ENCODE results near the gene GPHB5. TPM values are rescaled to one million over a fixed set of nuclear protein-coding genes. Genes with fewer than 3 reads are reported as not detected.
"Not testable (repeated sequence)": the region's sequence is repeated elsewhere in the genome, so short reads cannot be mapped to it uniquely, and the experiment has no call there.

The GPHB5 gene
- polyA plus RNA-seq, 1 experiment: not detected

- no peak overlapping the region for H3K27ac ChIP-seq (ENCODE audit: low read depth, low read length)
- DNase-seq (ENCODE audit: low read depth, low spot score): no peak
- CTCF ChIA-PET: interaction anchor here (0.6 kb wide), 1 partner anchor 79 kb away, joined by 6 read pairs; no protein-coding TSS in a partner anchor
- H3K27me3 ChIP-seq (ENCODE audit: control insufficient read depth, insufficient read depth, low read length): no peaks in the 10 kb centered on the region
- POLR2A ChIA-PET: no interaction called here
- TF ChIP-seq CTCF (IDR thresholded peaks at IDR 0.05; ENCODE audit: low read depth, low read length): no peak
- H3K4me3 ChIP-seq (ENCODE audit: low read depth, low read length): no peak overlapping the region
- no peaks in the 10 kb centered on the region for H3K9me3 ChIP-seq (ENCODE audit: control insufficient read depth, insufficient read depth, low read length)
Observed at GRCh38 chr14:63326840-63327239, 8.1 kb upstream of the GPHB5 start.

- Histone ChIP-seq H3K27me3 (ENCODE audit: control insufficient read depth, insufficient read depth, low read length) (no peaks in the 10 kb centered on the region), H3K9me3 (ENCODE audit: control insufficient read depth, insufficient read depth, low read length) (no peaks in the 10 kb centered on the region; the same call in 1 of the 2 replicates), H3K4me3 (ENCODE audit: low read depth, low read length) (no peak overlapping the region), H3K27ac (ENCODE audit: low read depth, low read length) (no peak overlapping the region)
- POLR2A ChIA-PET: no interaction called here
- CTCF ChIA-PET: interaction anchor here (1.7 kb wide), 1 partner anchor 14 kb away, joined by 4 read pairs; no protein-coding TSS in a partner anchor
- TF ChIP-seq CTCF (IDR thresholded peaks at IDR 0.05; ENCODE audit: low read depth, low read length): no peak
- DNase-seq (ENCODE audit: low read depth, low spot score): no peak
Observed at GRCh38 chr14:63322897-63323573, 4.3 kb upstream of the GPHB5 start.

- Histone ChIP-seq H3K9me3 (ENCODE audit: control insufficient read depth, insufficient read depth, low read length) (no peaks in the 10 kb centered on the region; the same call in none of the 2 replicates), H3K27ac (ENCODE audit: low read depth, low read length) (no peak overlapping the region), H3K4me3 (ENCODE audit: low read depth, low read length) (no peak overlapping the region), H3K27me3 (ENCODE audit: control insufficient read depth, insufficient read depth, low read length) (no peaks in the 10 kb centered on the region)
- ChIA-PET CTCF (interaction anchor here (1.7 kb wide), 1 partner anchor 13 kb away, joined by 4 read pairs; no protein-coding TSS in a partner anchor), POLR2A (no interaction called here)
- TF ChIP-seq CTCF (IDR thresholded peaks at IDR 0.05; ENCODE audit: low read depth, low read length): no peak
- DNase-seq (ENCODE audit: low read depth, low spot score): no peak
Observed at GRCh38 chr14:63322472-63322871, 3.7 kb upstream of the GPHB5 start.

GRCh38 chr14:63308723-63309317 is 9.9 kb downstream of the GPHB5 start:
- no peak overlapping the region for H3K4me3 ChIP-seq (ENCODE audit: low read depth, low read length)
- H3K9me3 ChIP-seq (ENCODE audit: control insufficient read depth, insufficient read depth, low read length): no peaks in the 10 kb centered on the region; the same call in 1 of the 2 replicates
- POLR2A ChIA-PET: no interaction called here
- CTCF ChIA-PET: interaction anchor here (0.7 to 1.9 kb wide), 5 partner anchors 15 to 1146 kb away, joined by 3 to 6 read pairs (median 3); no protein-coding TSS in a partner anchor
- peak; percentile 71 for TF ChIP-seq CTCF (IDR thresholded peaks at IDR 0.05; ENCODE audit: low read depth, low read length)
- H3K27me3 ChIP-seq (ENCODE audit: control insufficient read depth, insufficient read depth, low read length): no peaks in the 10 kb centered on the region
- H3K27ac ChIP-seq (ENCODE audit: low read depth, low read length): no peak overlapping the region
- no peak for DNase-seq (ENCODE audit: low read depth, low spot score)

- H3K27ac ChIP-seq (ENCODE audit: low read depth, low read length); H3K27me3 ChIP-seq (ENCODE audit: control insufficient read depth, insufficient read depth, low read length); CTCF ChIA-PET; H3K4me3 ChIP-seq (ENCODE audit: low read depth, low read length); POLR2A ChIA-PET; H3K9me3 ChIP-seq (ENCODE audit: control insufficient read depth, insufficient read depth, low read length); DNase-seq (ENCODE audit: low read depth, low spot score): not testable (repeated sequence)
Observed at GRCh38 chr14:63304429-63304828, 14.3 kb downstream of the GPHB5 start.
